ENCODE data around the gene NOS1AP. TPM values are rescaled to one million over a fixed set of nuclear protein-coding genes. Genes with fewer than 3 reads are reported as not detected.

Gene NOS1AP
- total RNA-seq, 2 experiments from 2014 or later: not detected

DNA sequence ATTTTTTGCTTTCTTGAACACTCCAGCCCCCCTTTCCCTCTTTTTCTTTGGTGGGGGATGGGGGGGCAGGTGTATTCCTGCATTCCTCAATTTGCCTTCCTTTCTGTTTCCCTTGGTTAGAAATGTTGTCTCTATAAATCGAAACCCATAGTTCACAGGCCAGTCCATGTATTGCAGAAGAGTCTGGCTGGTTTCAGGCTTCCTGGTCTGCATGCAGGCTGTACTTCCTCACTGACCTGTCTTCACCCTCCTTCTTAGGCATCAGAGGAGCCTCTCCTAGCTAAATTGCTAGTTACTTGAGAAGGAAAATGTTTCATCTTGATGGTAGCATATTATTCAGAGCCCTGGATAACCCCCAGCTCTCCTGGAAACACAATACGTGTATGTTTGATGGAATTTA, 167.1 kb downstream of the NOS1AP start:
- Histone ChIP-seq H3K9me3 (ENCODE audit: low read length) (no peaks in the 10 kb centered on the region), H2AFZ (ENCODE audit: low read length) (no peak overlapping the region), H3K36me3 (ENCODE audit: insufficient read depth, low read length) (no peaks in the 10 kb centered on the region), H4K20me1 (ENCODE audit: insufficient read depth, low read length) (no peaks in the 10 kb centered on the region), H3K27ac (ENCODE audit: low read depth, low read length, poor library complexity, severe bottlenecking) (no peak overlapping the region), H3K79me2 (ENCODE audit: insufficient read depth, low read depth, low read length) (no peaks in the 10 kb centered on the region), H3K4me1 (ENCODE audit: insufficient read depth, low read length, poor library complexity, severe bottlenecking) (no peaks in the 10 kb centered on the region), H3K4me3 (ENCODE audit: low read depth, low read length, poor library complexity, severe bottlenecking) (no peak overlapping the region), H3K4me2 (ENCODE audit: low read length) (no peak overlapping the region), H3K9me2 (ENCODE audit: insufficient read depth, low read length) (no peaks in the 10 kb centered on the region)
- TF ChIP-seq, protein P1, sequence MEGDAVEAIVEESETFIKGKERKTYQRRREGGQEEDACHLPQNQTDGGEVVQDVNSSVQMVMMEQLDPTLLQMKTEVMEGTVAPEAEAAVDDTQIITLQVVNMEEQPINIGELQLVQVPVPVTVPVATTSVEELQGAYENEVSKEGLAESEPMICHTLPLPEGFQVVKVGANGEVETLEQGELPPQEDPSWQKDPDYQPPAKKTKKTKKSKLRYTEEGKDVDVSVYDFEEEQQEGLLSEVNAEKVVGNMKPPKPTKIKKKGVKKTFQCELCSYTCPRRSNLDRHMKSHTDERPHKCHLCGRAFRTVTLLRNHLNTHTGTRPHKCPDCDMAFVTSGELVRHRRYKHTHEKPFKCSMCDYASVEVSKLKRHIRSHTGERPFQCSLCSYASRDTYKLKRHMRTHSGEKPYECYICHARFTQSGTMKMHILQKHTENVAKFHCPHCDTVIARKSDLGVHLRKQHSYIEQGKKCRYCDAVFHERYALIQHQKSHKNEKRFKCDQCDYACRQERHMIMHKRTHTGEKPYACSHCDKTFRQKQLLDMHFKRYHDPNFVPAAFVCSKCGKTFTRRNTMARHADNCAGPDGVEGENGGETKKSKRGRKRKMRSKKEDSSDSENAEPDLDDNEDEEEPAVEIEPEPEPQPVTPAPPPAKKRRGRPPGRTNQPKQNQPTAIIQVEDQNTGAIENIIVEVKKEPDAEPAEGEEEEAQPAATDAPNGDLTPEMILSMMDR (conservative IDR thresholded peaks at IDR 0.05; ENCODE audit: low read length): no peak
- TF ChIP-seq EZH2phosphoT487 (IDR thresholded peaks at IDR 0.05; ENCODE audit: borderline replicate concordance, low read depth, low read length): no peak
- no TSS peak for BruUV-seq (replicated peaks)
- POLR2A ChIA-PET: interaction anchor here (0.7 kb wide), 1 partner anchor 8 kb away, joined by 3 read pairs; no protein-coding TSS in a partner anchor
- intact Hi-C loops (cut with micrococcal nuclease; ENCODE audit: unreplicated experiment): no loop called here
- CTCF ChIA-PET (ENCODE audit: unreplicated experiment): no interaction called here
- no peak for DNase-seq (ENCODE audit: low spot score)

DNA sequence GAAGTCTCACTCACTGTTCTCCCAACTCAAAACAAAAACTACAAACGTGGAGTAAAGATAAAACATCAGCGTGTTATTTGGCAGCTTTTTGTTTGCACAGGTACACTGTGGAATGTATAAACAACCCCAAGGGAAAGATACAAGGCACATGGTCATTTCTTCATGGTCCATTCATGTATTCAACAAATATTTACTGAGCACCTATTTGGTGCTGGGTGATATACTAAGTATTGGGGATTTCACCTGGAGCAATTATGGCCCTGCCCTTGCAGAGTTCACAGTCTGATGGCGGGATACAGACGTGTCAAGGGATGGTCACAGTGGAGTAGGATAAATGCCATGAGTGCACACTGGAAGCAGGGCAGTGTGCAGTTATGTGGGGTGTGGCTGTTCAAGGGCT, 171.1 kb downstream of the NOS1AP start:
- no peaks in the 10 kb centered on the region for H3K4me1 ChIP-seq (ENCODE audit: insufficient read depth, low read length, poor library complexity, severe bottlenecking)
- H3K9me2 ChIP-seq (ENCODE audit: insufficient read depth, low read length): no peaks in the 10 kb centered on the region
- BruUV-seq (replicated peaks): no TSS peak
- intact Hi-C loops (cut with micrococcal nuclease; ENCODE audit: unreplicated experiment): no loop called here
- H2AFZ ChIP-seq (ENCODE audit: low read length): no peak overlapping the region
- no peak overlapping the region for H3K4me3 ChIP-seq (ENCODE audit: low read depth, low read length, poor library complexity, severe bottlenecking)
- TF ChIP-seq EZH2phosphoT487 (IDR thresholded peaks at IDR 0.05; ENCODE audit: borderline replicate concordance, low read depth, low read length): no peak
- TF ChIP-seq, protein P1 (conservative IDR thresholded peaks at IDR 0.05; ENCODE audit: low read length): no peak
- H3K9me3 ChIP-seq (ENCODE audit: low read length): no peaks in the 10 kb centered on the region
- DNase-seq (ENCODE audit: low spot score): no peak
- H3K4me2 ChIP-seq (ENCODE audit: low read length): no peak overlapping the region
- H4K20me1 ChIP-seq (ENCODE audit: insufficient read depth, low read length): no peaks in the 10 kb centered on the region
- CTCF ChIA-PET (ENCODE audit: unreplicated experiment): no interaction called here
- H3K79me2 ChIP-seq (ENCODE audit: insufficient read depth, low read depth, low read length): no peaks in the 10 kb centered on the region
- POLR2A ChIA-PET: no interaction called here
- H3K36me3 ChIP-seq (ENCODE audit: insufficient read depth, low read length): no peaks in the 10 kb centered on the region
- H3K27ac ChIP-seq (ENCODE audit: low read depth, low read length, poor library complexity, severe bottlenecking): no peak overlapping the region

- ChIA-PET CTCF (ENCODE audit: unreplicated experiment) (no interaction called here), POLR2A (no interaction called here)
- Histone ChIP-seq H3K27ac (ENCODE audit: low read depth, low read length, poor library complexity, severe bottlenecking) (no peak overlapping the region), H3K9me3 (ENCODE audit: low read length) (no peaks in the 10 kb centered on the region), H4K20me1 (ENCODE audit: insufficient read depth, low read length) (no peaks in the 10 kb centered on the region), H3K4me1 (ENCODE audit: insufficient read depth, low read length, poor library complexity, severe bottlenecking) (no peaks in the 10 kb centered on the region), H2AFZ (ENCODE audit: low read length) (no peak overlapping the region), H3K79me2 (ENCODE audit: insufficient read depth, low read depth, low read length) (no peaks in the 10 kb centered on the region), H3K36me3 (ENCODE audit: insufficient read depth, low read length) (no peaks in the 10 kb centered on the region), H3K4me3 (ENCODE audit: low read depth, low read length, poor library complexity, severe bottlenecking) (no peak overlapping the region), H3K9me2 (ENCODE audit: insufficient read depth, low read length) (no peaks in the 10 kb centered on the region), H3K4me2 (ENCODE audit: low read length) (no peak overlapping the region)
- DNase-seq (ENCODE audit: low spot score): no peak
- BruUV-seq (replicated peaks): no TSS peak
- TF ChIP-seq EZH2phosphoT487 (IDR thresholded peaks at IDR 0.05; ENCODE audit: borderline replicate concordance, low read depth, low read length): no peak
- TF ChIP-seq, protein P1 (conservative IDR thresholded peaks at IDR 0.05; ENCODE audit: low read length): no peak
- intact Hi-C loops (cut with micrococcal nuclease; ENCODE audit: unreplicated experiment): no loop called here
Observed at GRCh38 chr1:162242804-162243203, 173.3 kb downstream of the NOS1AP start.

Data from OCI-LY7 (cell line).